HG03342 (cell line): ENCODE measurements around the gene CLDN9.

ENCODE experiments used
- ATAC-seq: cut with Tn5 transposase; IDR thresholded peaks from one replicate; pipeline ENCODE4 v1.9.1; 2021; ENCODE audit warnings: mild to moderate bottlenecking, moderate library complexity; ENCODE audit not compliant: unreplicated experiment

CLDN9 gene

DNA sequence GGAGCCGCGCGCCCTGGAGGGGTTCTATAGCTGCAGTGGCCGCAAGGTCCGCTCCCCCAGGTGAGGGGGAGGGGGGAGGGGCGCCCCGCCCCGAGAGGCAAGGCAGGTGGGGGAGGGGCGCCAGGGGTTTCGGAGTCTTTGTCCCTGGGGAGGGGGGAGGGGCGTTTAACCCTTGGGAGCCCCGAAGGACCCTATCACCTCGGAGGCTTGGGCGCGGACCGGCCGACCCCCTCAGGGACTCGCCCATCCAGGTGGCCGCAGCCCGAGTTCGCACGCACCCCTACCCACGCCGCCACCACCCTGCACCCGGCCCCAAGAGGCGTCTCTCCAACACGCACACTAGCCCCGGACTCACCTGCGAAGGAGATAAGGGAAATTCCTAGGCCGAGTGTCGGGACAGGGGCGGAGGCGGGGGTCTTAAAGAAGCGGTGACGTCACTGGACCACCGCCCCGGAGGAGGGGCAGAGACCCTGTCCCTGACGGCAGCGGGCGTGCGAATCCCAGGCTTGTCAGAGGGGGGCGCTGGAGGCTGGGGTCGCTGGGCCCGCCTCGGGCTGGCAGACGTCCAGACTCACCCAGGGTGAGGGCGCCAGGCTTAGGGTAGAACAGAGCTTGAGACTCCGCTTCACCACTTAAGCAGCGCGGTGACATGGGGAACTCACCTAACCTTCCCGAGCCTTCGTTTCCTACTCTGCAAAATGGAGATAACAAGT lies 5.2 kb downstream of the CLDN9 start, which contains the start of gene CLDN6:
TSS of gene CLDN6 (minus strand) at position 390 of the 713 bp plus-strand sequence. CDS start 2,162 bp downstream, outside the sequence.
- ATAC-seq, result no peak

GRCh38 chr16:3019594-3020246 lies 7.0 kb downstream of the CLDN9 start:
- ATAC-seq, result no peak

- no peak for ATAC-seq
Measured at GRCh38 chr16:3020247-3020603, 7.5 kb downstream of the CLDN9 start, which contains the start of gene TNFRSF12A. Gene TNFRSF12A, plus strand, starts transcription at chr16:3020368. Its CDS starts 30 bp downstream, at chr16:3020398.

GRCh38 chr16:3020604-3021448 lies 8.1 kb downstream of the CLDN9 start:
- no peak for ATAC-seq

- no peak for ATAC-seq
Measured at GRCh38 chr16:3021449-3022207, 8.9 kb downstream of the CLDN9 start.

DNA sequence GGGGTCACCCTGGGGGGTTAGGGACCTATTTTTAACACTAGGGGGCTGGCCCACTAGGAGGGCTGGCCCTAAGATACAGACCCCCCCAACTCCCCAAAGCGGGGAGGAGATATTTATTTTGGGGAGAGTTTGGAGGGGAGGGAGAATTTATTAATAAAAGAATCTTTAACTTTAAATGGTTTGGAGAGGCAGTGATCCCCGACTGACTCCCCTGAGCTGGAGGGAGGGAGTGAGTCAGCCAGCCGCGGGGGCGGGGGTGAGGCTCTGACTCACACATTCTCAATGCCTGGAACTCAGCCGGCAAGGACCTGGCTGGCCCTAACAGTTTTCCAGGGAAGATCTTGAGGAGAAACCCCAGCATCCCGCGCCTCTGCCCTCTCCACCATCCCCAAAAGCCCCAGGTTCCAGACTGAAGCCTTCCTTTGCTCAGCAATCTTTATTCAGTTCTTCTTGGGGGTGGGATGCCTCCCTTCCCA lies 9.5 kb downstream of the CLDN9 start:
- no peak for ATAC-seq

DNA sequence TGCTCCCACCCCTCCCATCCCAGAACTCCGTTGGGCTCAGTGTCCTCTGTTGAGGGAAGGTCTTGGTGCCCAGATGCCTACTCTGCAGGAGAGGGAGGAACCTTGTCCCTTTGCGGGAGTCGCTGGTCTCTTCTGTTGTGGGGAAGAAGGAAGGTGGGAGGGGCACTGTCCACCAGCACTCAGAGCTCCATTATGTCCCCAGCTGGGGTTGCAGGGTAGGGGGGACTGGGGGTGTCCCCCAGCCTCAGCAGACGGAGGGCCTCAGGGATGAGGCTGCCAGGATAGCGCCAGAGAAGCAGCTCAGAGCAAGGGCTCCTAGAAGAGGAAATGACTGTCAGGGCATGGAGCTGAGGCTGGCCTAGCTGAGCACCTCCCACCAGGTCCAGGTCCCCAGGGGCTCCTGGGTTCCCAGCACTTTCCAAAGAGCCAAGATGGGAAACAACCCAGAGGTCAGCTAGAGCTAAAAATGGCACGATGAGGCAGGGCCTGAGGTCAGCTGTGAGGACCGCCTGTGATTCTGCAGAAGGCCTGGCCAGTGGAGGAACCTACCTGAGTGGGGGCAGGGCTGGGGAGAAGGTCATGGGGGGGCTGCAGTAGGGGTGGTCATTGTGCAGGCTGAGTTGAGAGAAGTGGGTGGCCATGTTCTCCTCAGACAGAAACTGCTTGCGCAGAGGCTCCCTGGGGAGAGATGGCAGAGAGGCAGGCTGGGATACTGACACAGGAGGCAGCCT lies 10.1 kb downstream of the CLDN9 start:
- ATAC-seq, result no peak

- no peak for ATAC-seq
Measured at GRCh38 chr16:3023415-3023668, 10.6 kb downstream of the CLDN9 start.

DNA sequence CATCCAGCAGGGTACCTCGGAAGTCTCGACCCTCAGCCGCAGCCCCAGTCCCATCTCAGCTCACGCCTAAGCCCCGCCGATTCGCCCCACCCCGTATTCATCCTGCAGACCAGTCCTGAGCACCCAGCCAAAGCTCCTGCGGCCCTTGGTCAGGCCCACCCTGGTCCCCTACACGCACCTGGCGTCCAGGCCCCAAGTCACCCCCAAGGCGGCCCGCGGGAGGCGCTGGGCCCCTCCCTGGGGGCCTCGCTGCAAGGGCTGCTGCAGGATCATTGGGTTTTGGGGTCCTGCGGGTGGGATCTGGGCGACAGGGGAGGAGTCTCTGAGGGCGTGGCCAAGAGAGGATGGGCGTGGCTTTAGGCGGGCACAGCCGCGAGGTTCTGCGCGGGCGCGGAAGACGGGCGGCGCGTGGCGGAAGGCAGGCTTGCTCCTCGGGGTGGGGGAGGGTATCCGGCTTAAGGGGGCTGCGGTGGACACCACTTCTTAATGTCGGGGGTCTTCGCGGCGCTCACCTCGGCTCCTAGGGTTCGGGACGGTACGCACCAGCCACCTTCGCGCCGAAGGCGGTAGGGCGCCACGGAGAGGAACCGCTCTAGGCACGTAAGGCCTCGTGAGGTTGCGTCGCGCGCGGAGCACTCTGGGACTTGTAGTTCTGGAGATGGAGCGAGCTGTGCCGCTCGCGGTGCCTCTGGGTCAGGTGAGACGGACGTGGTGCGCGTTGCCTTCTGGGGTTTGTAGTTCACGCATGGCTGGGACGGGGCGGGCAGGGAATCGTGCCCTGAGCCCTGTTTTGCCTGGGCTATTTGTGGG lies 11.2 kb downstream of the CLDN9 start, which contains the start of the genes HCFC1R1 and THOC6:
TSS of gene HCFC1R1 (minus strand) at position 274 of the 810 bp plus-strand sequence. CDS start at position 273, 1 bp downstream.
TSS of gene THOC6 (plus strand) at position 367 of the 810 bp plus-strand sequence. CDS start at position 659, 292 bp downstream.
- ATAC-seq, result peak; percentile 71

DNA sequence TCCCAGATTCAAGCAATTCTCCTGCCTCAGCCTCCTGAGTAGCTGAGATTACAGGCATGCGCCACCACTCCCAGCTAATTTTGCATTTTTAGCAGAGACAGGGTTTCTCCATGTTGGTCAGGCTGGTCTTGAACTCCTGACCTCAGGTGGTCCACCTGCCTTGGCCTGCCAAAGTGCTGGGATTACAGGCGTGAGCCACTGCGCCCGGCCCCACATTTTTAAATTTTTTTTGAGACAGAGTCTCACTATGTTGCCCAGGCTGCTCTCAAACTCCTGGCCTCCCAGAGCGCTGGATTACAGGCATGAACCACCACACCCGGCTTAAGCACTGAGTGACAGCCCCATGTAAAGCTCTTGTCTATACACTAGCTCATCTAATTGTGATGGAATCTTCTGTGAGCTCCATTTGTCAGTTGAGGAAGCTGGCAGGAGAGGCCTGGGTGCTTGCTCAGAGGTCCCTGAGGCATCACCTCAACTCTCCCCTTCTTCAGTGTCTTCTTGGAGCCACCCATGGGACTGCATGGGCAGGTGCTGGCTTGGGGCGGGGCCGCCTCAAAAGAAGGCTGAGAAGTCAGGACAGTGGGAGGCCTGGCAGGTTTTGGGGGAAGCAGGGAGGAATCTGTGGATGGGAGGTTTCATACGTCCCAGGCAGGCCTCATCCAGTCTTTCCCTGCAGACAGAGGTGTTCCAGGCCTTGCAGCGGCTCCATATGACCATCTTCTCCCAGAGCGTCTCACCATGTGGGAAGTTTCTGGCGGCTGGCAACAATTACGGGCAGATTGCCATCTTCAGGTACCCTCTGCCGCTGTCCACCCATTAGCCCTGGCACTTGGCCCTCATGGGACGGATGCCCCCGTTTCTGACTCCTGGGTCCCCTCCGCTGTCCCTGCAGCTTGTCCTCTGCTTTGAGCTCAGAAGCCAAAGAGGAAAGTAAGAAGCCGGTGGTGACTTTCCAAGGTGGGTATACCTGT lies 12.6 kb downstream of the CLDN9 start:
- no peak for ATAC-seq

DNA sequence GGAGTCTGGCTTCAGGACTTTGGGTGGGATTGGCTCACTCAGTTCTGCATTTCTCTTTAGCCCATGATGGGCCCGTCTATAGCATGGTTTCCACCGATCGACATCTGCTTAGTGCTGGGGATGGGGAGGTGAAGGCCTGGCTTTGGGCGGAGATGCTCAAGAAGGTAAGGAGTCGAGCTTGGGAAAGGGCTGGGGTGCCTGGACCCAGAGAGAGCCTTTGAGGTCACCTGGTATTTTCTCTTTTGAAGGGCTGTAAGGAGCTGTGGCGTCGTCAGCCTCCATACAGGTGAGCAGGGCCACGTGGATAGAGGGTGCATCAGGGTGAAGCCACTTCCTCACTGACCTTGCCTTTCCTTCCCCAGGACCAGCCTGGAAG lies 13.3 kb downstream of the CLDN9 start:
- ATAC-seq, result no peak

GRCh38 chr16:3026609-3027488 lies 14.1 kb downstream of the CLDN9 start:
- no peak for ATAC-seq

DNA sequence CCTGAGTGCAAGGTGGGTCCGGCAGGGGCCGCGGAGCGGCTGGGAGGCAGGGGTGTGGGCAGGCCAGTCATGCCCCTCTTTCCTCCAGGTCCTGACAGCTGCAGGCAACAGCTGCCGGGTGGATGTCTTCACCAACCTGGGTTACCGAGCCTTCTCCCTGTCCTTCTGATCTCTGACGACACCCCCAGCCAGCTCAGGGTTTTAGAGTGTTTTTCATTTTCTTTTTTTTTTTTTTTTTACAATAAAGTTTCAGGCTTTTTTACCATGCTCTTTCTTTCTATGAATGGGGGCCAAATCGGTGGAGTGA lies 14.7 kb downstream of the CLDN9 start:
- ATAC-seq, result no peak

DNA sequence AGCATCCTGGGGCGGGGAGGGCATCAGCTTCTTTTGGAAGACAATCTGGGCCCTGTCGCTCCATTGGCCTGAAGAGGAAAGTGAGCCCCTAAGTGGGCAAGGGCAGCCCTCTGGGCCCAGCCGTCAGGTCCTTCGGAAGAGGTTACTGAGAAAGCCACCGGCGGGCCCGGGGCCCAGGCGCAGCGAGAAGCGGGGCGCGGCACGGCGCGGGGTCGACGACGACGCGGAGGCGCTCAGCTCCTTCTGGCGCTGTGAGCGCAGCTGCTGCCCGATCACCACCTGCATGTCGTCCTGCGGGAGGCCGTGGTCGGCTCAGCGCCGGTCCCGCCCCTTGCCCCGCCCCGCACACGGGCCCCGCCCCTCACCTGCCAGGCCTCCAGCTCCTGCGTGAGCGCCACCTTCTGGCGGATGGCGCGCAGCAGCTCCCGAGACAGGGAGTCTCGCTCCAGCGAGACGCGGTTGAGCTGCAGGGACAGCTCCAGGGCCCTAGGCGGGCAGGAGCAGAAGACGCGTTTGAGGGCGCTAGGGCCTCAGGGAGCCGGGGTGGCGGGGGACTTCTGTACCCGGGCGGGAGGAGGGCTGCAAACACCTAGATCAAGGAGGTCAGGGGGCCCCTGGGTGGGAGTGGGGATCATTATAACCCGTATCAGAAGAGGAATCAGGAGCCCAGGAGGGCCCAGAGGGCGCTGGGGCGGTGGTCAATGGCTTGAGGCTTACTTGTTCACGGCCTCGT lies 15.4 kb downstream of the CLDN9 start:
- no peak for ATAC-seq

DNA sequence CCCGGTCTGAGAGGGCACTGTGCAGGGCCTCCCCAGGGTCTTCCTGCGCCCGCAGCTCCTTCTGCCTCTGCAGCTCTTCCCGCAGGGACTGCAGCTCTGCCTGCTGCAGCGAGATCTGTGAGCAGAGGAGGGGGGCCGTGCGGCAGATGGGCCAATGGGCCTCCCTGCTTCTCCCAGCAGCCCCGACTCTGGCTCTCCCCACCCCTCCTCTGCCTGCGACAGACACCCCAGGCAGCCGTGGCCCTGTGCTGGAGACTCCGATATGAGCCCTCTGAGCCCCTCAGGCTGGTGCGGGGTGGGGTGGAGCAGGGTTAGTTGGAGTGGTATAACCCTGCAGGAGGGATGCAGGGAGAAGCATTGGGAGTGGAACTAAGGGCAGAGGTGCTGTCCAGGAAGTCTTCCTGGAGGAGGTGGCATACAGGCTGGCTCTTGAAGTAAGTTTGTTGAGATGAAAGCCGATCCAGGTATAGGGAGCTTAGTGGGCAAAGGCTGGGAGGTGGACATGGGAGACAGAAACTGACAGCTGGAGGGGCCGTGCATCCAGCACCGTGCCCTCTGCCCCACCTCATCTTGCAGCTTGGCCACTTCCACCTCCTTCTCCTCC lies 16.1 kb downstream of the CLDN9 start:
- ATAC-seq, result no peak
